Endothelial cell (in vitro differentiated cells): ENCODE measurements around the gene STX16. TPM values are rescaled to one million over a fixed set of nuclear protein-coding genes. Genes with fewer than 3 reads are reported as not detected.

Experiments used
- DNase-seq: peaks from one replicate; pipeline ENCODE4 v3.0.0; 2021; ENCODE audit warnings: low spot score
- H3K27ac Mint-ChIP-seq: one replicate; pipeline ENCODE4 v1.8.0; 2021; ENCODE audit warnings: mixed read lengths, inconsistent platforms; ENCODE audit not compliant: unreplicated experiment
- H3K27me3 Mint-ChIP-seq: one replicate; pipeline ENCODE4 v1.8.0; 2021; ENCODE audit warnings: mild to moderate bottlenecking, moderate library complexity, mixed read lengths, inconsistent platforms; ENCODE audit not compliant: unreplicated experiment
- H3K36me3 Mint-ChIP-seq: one replicate; pipeline ENCODE4 v1.8.0; 2021; ENCODE audit warnings: mild to moderate bottlenecking, low read depth, mixed read lengths, inconsistent platforms; ENCODE audit not compliant: unreplicated experiment
- H3K4me1 Mint-ChIP-seq: one replicate; pipeline ENCODE4 v1.8.0; 2021; ENCODE audit warnings: mild to moderate bottlenecking, mixed read lengths, inconsistent platforms; ENCODE audit not compliant: unreplicated experiment
- H3K4me3 Mint-ChIP-seq: one replicate; pipeline ENCODE4 v1.8.0; 2021; ENCODE audit warnings: mild to moderate bottlenecking, mixed read lengths, inconsistent platforms; ENCODE audit not compliant: unreplicated experiment
- H3K9me3 Mint-ChIP-seq: one replicate; pipeline ENCODE4 v1.8.0; 2021; ENCODE audit warnings: mixed read lengths, inconsistent platforms; ENCODE audit not compliant: unreplicated experiment
- total RNA-seq: library from RNA; stranded (reverse); fragmentation: NEBNext Ultra II Directional; extraction: Animal tissue kit (Norgen Biotek cat#: 25700); gene quantifications from one replicate; pipeline ENCODE4 v1.2.1, GENCODE V29; 2021; ENCODE audit not compliant: unreplicated experiment
- TF ChIP-seq, protein P1 (sequence below): fragments of 200-600 bp; sonication (generic); IDR thresholded peaks from one replicate; pipeline ENCODE4 v1.5.0; 2021; ENCODE audit warnings: antibody characterized with exemption; ENCODE audit not compliant: unreplicated experiment

Gene STX16
- total RNA-seq, 1 donor from 2014 or later = 77.9 TPM

DNA sequence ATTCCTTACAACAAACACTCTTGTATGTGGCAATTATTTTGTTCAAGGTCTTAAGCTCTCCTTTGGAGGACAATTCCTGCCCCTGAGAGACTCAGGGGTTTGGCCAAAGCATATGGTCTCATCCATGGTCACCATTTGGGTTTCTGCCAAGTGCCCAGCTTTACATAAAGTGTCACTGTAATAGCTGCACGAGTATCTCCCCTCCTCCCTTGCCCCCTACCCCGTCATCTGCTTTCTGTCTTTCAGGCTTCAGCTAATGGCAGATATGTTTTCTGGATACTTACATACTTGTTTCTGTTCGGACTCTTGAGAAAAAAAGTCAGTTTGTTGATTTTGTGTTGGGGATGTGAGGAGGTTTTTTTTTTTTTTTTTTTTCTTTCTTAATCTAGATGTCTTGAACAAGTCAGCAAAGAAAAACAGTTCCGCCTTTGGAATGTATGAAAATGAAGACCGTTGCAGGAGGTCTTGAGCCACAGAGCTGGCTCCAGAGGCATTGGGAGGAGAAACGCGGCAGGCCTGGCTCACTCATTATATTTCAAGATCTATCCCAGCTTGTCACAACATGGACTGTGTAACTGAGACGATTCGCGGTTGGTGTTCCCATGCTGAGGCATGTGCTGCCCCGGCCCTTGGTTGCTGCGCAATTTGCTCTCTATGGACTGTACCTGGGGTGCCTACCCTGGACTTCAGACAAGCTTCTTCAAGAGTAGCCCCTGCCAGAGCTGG lies 32.6 kb upstream of the STX16 start:
- peaks cover 8% of the 10 kb centered on the region for H3K36me3 Mint-ChIP-seq
- H3K27ac Mint-ChIP-seq = no peak overlapping the region
- TF ChIP-seq, protein P1, sequence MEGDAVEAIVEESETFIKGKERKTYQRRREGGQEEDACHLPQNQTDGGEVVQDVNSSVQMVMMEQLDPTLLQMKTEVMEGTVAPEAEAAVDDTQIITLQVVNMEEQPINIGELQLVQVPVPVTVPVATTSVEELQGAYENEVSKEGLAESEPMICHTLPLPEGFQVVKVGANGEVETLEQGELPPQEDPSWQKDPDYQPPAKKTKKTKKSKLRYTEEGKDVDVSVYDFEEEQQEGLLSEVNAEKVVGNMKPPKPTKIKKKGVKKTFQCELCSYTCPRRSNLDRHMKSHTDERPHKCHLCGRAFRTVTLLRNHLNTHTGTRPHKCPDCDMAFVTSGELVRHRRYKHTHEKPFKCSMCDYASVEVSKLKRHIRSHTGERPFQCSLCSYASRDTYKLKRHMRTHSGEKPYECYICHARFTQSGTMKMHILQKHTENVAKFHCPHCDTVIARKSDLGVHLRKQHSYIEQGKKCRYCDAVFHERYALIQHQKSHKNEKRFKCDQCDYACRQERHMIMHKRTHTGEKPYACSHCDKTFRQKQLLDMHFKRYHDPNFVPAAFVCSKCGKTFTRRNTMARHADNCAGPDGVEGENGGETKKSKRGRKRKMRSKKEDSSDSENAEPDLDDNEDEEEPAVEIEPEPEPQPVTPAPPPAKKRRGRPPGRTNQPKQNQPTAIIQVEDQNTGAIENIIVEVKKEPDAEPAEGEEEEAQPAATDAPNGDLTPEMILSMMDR = no peak
- H3K27me3 Mint-ChIP-seq = peaks cover 7% of the 10 kb centered on the region
- no peak for DNase-seq
- peaks cover 5% of the 10 kb centered on the region for H3K4me1 Mint-ChIP-seq
- H3K9me3 Mint-ChIP-seq = no peaks in the 10 kb centered on the region
- no peak overlapping the region for H3K4me3 Mint-ChIP-seq

DNA sequence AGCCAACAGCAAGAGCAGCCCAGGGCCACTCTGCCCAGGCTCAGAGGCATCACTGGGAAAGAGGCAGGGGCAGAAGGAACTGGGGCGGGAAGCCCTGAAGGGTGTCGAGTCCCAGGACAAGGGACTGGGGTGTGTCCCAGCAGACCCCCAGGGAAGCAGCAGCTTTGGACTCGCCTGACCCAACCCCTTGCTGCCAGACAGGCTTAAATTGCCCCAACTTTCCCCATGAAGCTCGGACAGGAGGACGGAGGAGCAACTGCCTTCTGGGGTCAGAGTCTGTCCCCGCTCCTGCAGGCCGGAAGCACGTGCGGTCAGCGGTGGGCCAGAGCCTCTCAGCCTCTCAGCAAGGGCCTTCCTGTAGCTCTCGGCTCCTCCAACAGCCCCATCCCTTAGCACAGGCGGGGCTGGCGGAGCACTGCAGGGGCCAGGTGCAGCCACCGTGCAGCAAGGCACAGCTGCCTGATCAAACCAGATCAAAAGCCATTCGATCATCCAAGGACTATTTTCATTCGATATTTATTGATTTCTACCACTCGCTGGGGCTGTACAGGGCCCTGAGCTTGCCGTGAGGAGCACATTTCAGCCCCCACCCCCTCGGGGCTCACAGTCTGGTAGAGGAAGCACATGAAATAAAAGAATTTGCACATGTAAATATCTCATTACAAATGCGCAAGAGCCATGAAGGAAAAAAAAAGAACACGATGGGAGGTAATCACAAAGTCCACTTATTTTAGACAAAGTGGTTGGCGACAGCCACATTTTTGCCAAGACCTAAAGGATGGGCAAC lies 31.8 kb upstream of the STX16 start:
- Mint-ChIP-seq H3K27ac (no peak overlapping the region), H3K27me3 (peaks cover 7% of the 10 kb centered on the region), H3K36me3 (peaks cover 8% of the 10 kb centered on the region), H3K4me3 (no peak overlapping the region), H3K9me3 (no peaks in the 10 kb centered on the region), H3K4me1 (peaks cover 5% of the 10 kb centered on the region)
- TF ChIP-seq, protein P1 = no peak
- DNase-seq = no peak

DNA sequence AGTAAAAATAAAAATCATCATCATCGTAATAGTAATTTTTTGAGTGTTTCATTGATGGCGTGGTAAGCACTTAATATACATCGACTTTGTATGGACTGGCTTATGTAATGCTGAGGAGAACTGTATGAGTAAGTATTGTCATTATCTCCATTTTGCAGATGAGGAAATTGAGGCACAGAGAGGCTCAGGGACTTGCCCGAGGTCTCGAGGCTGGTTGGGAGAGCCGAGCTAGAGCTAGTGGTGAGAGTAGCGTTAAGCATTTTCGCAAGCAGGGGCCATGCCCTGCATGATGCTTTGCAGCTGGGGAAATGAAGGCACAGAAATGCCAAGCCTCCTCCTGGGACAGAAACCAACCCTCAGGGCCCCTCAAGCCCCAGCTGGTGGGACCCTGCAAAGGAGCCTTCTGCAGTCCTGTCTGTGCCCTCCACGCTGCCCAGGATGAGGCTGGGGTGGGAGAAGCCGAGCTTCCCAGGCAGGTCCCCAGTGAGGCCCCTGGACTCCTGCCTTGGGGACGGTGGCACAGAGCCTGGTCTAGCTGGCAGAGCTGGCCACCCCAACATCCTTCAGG lies 31.1 kb upstream of the STX16 start:
- Mint-ChIP-seq H3K36me3 (peaks cover 8% of the 10 kb centered on the region), H3K27me3 (peaks cover 7% of the 10 kb centered on the region), H3K4me3 (peak overlapping the region; percentile 43), H3K4me1 (peaks cover 5% of the 10 kb centered on the region), H3K9me3 (no peaks in the 10 kb centered on the region), H3K27ac (no peak overlapping the region)
- TF ChIP-seq, protein P1 = no peak
- DNase-seq = no peak

DNA sequence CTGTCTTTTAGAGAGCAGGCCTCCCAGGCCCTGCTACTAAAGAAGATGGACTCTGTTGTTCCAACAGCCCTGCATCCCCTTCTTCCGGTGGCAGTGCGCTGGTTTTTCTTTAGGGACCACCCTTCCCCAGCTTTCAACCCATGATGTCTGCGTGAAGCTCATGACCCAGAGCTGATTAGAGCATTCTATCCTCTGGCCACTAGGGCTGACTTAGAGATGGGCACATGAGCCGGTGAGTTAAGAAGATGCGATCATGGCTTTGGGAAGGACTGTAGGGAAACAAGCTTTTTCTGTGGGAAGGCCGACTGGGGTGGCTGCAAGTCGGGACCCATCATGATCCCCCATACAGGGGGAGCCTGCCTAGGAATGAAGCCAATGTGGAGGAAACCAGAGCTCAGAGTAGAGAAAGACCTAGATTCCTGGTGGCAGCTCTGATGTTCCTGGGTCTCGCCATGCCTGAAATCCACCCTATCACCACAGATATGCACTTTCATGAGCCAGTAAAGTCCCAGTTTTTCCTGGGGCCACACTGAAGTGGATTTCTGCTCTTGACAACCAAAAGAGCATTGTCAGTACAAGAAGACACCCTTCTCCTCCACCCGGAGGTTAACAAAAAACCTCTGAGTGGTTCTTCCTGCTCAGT lies 29.1 kb upstream of the STX16 start:
- Mint-ChIP-seq H3K36me3 (peaks cover 8% of the 10 kb centered on the region), H3K27me3 (peaks cover 9% of the 10 kb centered on the region)
- TF ChIP-seq, protein P1 = no peak

More for the DNA sequence above, 29.1 kb upstream of the STX16 start:
- Mint-ChIP-seq H3K4me3 (no peak overlapping the region), H3K27ac (no peak overlapping the region), H3K9me3 (no peaks in the 10 kb centered on the region), H3K4me1 (no peaks in the 10 kb centered on the region)
- no peak for DNase-seq
